GDM1 (cell line): ENCODE measurements around the gene GASK1A.

Experiments used
- DNase-seq: peaks from one replicate; lab custom pipeline; 2025; lab: John Stamatoyannopoulos, UW

Gene GASK1A

GRCh38 chr3:42982645-42983412 is 3.7 kb downstream of the GASK1A start:
- DNase-seq = no peak

- DNase-seq = no peak
Measured at GRCh38 chr3:42983927-42984326, 4.8 kb downstream of the GASK1A start.

- no peak for DNase-seq
Measured at GRCh38 chr3:42984701-42985100, 5.6 kb downstream of the GASK1A start.

GRCh38 chr3:42988097-42988496 is 9.0 kb downstream of the GASK1A start:
- no peak for DNase-seq

GRCh38 chr3:42988566-42988965 is 9.5 kb downstream of the GASK1A start:
- no peak for DNase-seq

GRCh38 chr3:42991341-42992315 is 12.5 kb downstream of the GASK1A start:
- DNase-seq = no peak

GRCh38 chr3:42994595-42994994 is 15.5 kb downstream of the GASK1A start:
- DNase-seq = no peak

GRCh38 chr3:42996021-42996420 is 16.9 kb downstream of the GASK1A start:
- DNase-seq = no peak

GRCh38 chr3:42996633-42997075 is 17.5 kb downstream of the GASK1A start:
- DNase-seq = no peak

- no peak for DNase-seq
Measured at GRCh38 chr3:42999212-42999611, 20.1 kb downstream of the GASK1A start.

- DNase-seq = no peak
Measured at GRCh38 chr3:42999632-43000031, 20.5 kb downstream of the GASK1A start.

GRCh38 chr3:43000387-43000786 is 21.3 kb downstream of the GASK1A start:
- no peak for DNase-seq

- DNase-seq = no peak
Measured at GRCh38 chr3:43001094-43001553, 22.0 kb downstream of the GASK1A start.

GRCh38 chr3:43001556-43002121 is 22.5 kb downstream of the GASK1A start:
- DNase-seq = no peak

- DNase-seq = no peak
Measured at GRCh38 chr3:43004282-43004681, 25.2 kb downstream of the GASK1A start.

- DNase-seq = no peak
Measured at GRCh38 chr3:43005253-43005652, 26.1 kb downstream of the GASK1A start.

- no peak for DNase-seq
Measured at GRCh38 chr3:43005981-43006380, 26.9 kb downstream of the GASK1A start.

- DNase-seq = no peak
Measured at GRCh38 chr3:43006825-43007224, 27.7 kb downstream of the GASK1A start.

GRCh38 chr3:43009547-43009946 is 30.4 kb downstream of the GASK1A start:
- no peak for DNase-seq

- DNase-seq = no peak
Measured at GRCh38 chr3:43010638-43011037, 31.5 kb downstream of the GASK1A start.

GRCh38 chr3:43011638-43012037 is 32.5 kb downstream of the GASK1A start:
- no peak for DNase-seq

GRCh38 chr3:43012174-43012573 is 33.1 kb downstream of the GASK1A start:
- no peak for DNase-seq
